ENCODE results near the gene PAN3.

The PAN3 gene

GRCh38 chr13:28339419-28339818 is 201.1 kb downstream of the PAN3 start:
- no peak for DNase-seq

- no peak for DNase-seq
These were observed 202.0 kb downstream of the PAN3 start for GRCh38 chr13:28340272-28340793.

GRCh38 chr13:28342251-28342650 is 203.9 kb downstream of the PAN3 start:
- no peak for DNase-seq

- DNase-seq = no peak
These were observed 205.8 kb downstream of the PAN3 start for GRCh38 chr13:28344163-28344562.
